ENCODE measurements around the gene OSBPL3.
A peak's percentile ranks its signal among the peaks of the same experiment; 100 is the strongest.

The OSBPL3 gene

DNA sequence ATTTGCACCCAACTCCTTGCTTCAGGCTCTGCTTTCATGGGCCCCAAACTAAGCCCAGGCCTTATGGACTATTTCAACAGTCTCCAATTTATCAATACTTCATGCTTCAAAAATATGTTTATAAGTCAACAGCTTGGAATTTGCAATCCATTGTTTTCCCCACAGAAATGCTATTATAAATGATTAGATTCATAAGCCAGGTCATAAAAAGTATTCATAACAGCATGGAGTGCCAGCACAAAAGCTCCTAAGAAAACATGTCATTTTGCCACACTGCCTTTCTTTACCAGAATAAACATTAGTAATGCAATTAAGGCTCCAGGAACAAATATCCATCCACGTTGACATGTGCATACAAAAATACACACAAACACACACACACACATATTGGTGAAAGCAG, 30.1 kb downstream of the OSBPL3 start:
- no peak for DNase-seq

DNA sequence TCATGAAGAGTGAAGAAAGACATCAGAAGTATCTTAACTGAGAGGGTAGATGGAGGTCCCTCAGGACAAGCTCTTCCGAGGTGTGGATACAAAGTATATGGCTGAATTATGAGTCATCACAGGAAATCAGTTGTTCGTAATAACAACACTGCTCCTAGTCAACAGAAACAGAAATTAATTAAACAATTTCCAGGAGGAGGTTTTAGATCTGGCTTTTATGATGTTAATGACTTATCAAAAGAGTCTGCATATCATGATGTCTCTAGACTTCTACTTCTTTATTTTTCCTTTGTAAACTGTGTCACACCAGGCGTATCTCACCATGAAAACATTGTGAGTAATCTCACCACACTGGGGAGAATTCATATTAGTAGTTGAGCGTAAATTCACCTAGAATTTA, 31.2 kb downstream of the OSBPL3 start:
- DNase-seq: no peak

DNA sequence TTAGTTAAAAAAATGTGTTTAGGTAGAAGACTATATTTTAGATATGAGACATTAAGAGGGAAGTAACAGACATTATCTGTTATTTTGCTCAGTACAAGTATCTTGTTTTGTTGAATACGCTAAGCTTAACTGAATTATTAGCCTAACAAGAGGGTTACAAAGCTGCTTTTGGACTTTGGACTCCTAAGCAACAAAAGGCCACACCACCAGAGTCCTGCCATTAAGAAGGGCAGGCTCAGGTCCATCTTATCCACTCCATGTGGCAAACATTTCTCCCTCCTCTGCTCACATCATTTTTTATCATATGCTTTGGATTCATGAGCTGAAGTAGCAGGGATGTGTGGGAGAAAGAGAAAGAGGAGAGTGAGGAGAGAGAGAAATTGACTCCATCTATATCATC, 33.5 kb downstream of the OSBPL3 start:
- DNase-seq: no peak

DNA sequence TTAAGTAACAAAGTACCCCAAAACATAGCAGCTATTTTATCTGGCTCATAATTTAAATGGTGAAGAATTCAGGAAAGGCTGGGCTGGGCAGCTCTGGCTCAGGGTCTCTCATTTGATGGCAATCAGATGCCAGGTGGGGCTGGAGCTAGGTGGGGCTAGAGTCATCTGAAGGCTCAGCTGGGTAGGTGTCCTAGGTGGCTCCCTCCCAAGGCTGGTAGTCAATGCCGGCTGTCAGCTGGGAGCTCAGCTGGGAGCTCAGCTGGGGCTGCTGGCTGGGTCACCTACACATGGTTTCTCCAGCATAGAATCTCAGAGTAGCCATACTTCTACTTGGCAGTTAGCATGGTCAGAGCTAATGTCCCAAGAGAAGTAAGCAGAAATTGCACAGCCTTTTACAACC, 34.1 kb downstream of the OSBPL3 start:
- DNase-seq: no peak

DNA sequence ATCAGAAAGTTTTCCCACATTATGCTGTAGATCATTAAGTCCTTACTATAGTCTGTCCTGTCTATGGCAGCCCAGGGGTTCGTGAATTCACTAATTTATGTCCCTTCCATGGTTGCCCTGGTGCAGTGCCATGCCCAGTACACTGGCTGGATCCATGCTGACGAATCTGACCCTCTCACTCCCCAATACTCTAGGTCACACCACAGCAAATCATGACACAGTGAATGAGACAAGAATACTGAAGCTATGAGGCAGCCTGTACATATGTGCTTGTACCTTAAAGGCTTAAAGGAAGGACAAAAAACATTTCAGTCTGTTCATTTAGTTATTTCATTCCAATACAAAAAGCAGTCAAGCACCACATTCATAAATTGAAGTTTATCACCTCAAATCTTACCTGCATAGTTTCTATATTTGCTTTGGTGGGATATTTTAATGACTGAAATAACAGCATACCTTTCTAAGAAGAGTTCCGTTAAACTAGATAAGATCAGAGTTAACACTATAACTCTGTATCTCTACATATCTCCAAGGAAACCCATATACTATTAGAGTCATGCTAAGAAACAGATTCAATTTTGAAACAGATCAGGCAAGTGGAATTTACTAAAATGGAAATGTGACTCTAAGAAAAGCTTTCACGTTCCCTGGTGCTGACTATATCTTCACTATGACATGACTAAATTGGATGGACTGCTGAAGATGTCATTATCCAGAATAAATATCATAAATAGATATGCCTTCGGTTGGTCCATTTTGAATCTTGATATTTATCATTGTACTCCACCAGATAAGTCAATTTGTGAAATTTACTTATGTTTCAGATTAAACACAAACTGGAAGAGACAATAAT, 36.7 kb downstream of the OSBPL3 start:
- DNase-seq: no peak

DNA sequence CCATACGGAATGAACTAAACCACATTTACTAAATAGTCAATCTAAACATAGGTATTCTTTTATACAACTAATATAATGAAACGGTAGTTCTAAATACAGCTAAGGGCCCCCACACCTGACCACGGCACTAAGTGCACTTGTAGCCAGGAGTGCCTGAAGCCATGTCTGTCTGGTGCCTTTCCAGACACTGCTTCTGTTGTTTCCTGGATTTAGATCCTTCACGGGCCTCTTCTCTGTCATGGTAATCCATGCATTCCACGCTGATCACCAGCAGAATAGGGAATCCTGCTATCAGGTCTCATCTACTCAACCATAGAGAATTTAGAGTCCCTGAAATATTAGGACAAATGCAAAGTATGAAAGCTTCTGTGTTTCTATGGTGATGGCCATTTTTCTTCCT, 37.8 kb downstream of the OSBPL3 start:
- no peak for DNase-seq

DNA sequence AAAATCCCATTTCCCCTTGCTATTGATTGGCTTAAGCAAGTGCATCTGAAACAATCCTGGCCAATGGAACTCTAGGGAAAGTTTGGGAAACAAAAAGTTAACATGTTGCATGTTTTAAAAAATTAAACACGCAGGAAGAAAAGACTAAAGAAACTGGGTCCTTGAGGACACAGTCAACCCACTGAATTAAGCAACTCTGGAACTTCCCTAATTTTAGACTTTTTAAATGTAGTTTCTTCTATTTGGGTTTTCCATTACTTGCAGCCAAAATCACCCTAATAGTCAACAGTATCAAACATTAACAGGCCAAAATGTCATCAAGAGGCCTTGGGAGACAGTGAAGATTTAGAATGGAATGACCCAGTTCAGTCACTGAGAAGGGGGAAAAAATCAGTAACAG, 40.6 kb downstream of the OSBPL3 start:
- DNase-seq: no peak

DNA sequence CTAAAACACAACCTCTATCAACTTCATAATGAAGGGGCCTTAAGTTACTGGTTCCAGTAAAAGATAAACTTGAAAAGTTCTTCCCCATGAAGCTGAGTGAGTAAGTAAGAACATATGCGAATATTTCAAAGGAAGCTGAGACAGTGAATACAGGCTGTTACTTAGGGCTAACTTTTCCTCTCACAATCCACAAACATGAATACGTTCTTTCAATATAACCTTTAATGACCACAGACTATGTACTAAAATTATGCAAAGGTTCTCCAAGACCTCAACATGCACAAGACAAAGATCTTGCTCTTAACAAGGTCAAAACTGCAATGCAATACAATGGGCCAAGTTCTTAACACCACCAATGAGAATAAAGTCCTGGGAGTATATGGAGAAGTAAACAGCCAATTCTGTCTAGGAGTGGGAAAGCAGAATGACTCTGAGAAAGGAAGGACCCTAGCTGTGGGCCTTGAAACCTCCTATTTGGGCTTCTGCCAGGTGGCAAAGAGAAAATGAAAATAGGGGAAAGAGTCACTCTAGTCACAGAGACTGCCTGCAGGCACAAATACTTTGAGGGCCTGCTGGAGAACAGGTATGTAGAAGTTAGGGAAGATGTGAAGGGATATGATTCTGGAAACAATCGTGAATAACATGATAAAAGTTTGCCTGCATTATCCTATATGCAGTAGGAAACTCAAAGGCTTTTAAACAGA, 43.7 kb downstream of the OSBPL3 start:
- no peak for DNase-seq

DNA sequence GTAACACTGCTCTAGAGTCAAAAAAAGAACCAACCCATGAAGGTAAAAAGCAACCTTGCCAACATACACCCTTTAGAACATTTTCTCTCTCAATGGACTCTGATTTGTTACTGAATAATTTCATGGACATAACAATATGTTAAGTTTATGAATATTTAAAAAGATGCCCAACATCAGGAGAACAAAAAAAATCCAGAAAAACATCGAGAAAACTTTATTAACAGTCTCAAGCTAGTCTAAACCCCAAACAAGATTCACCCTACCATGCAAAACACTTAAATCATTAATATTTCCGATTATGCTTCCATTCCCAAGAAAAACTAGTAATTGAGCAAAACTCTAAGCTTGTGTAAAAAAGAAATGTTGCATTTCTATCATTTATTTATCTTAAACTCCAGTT, 46.7 kb downstream of the OSBPL3 start:
- no peak for DNase-seq

DNA sequence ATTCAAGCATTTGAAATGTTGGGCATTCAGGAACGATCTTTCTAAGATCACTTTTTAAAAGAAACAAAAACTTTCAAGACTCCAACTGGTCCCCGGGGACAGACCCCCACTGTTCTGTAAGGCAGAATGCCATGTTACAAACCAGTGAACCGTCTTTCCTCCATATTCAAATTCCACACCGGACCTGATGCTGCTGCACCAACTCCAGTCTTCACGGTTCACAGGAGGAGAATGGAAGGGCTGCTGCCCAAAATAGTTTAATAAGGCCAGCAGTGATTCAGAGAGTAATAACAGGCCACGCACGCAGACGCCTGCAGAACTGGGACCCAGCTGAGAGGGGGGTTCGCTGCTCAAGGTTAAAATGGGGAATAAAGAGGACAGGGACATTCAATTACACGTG, 47.2 kb downstream of the OSBPL3 start:
- DNase-seq: peak; percentile 6

DNA sequence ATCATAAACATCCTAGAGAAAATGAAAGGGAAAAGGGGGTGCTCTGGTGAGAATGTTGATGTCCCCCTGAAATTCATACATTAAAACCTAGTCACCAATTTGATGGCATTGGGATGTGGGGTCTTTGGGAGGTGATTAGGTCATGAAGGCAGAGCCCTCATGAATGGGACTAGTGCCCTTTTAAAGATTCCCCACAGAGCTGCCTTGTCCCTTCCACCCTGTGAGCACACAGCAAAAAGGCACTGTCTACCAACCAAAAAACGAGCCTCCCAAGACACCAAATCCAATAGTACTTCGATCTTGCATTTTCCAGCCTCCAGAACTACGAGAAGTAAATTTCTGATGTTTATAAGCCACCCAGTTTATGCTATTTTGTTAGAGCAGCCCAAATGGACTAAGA, 47.6 kb downstream of the OSBPL3 start:
- DNase-seq: no peak

DNA sequence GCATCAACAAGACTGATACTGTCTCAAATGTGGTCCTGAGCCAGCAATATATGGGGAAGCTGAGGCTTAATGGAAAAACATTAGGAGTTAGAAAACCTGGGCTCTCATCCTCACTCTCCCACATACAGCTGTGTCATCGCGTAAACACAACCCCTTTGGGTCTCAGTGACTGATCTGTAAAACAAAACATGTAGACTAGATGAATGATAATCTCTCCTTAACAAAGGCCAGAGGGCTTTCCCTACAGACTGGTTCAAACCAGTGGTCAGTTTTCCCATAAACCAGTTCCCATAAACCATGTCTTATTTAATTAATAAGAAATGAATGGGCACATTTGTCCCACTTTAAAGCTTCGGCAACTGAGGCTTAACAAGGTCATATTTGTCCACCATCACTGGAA, 48.1 kb downstream of the OSBPL3 start:
- no peak for DNase-seq

DNA sequence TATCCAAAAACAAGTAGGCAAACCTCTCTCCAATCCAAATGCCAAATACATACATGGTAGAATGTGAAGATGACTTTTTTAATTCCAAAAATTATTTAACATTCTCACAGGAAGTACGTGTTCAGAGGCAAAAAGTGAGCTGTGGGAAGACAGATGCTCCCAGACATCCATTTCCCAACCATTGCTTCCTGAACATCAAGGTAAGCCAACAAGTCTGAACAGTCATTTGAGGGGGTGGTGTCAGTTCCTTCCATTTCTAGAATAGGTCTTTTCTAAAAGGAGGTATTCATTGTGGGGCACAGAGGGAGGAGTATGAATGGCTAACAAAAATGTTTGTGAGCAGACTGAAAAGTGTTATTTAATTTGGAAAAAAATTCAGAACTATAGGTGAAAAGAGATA, 49.1 kb downstream of the OSBPL3 start:
- DNase-seq: no peak

DNA sequence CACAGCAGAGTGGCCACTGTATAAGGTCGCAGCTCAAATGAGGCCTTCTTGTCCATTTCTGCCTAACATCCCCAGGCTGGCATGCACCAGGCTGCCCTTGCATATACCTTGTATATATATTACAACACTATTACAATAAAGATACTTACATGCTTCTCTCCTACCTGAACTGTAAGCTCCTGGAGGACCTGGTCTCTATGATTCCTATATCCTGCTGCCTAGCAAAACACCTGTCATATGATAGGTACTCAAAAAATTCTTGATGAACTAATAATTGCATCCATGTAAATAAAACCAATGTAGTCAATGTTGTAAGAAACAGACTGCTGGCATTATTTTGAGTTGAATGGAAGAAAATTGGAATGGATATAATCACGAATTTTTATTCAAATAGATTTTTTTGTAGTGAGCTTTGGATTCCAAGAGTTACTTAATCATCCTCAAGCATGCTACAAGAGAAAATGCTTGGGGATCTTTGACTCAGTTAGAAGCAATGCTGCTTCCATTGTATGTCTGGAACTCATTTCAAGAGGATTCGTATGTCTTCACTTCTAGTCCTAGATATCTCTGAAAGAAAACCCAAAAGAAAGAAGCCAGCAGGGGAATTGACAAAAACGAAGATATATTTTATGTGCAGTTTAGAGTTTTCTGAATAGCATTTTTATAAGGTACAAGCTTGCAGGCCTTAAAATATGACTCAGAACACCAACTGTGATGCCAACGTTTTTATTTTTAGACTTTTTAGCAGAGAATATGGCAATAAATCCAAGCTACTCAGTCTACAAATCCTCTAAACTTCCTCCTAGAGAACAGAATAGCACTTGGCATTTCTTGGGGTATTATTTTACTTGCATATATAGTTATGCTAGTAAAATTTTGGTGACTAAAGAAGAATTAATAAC, 53.1 kb downstream of the OSBPL3 start:
- DNase-seq: no peak

DNA sequence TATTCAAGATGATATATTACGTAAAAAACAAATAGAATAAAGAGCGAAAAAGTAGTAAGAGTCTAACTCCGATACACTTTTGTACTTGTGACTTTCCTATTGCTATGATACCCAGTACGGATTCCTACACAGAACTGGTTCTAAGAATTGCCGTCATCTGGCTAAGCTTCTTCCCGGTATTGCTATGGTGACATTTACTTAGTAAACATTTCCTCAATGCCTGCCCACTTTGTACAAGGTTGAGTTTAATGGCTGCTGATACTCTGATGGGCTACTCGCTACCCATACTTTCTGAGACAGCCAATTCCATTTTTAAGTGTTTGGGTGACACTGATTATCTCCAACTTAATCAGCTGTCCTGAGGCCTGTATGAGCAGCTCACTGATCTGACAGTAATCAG, 55.6 kb downstream of the OSBPL3 start:
- DNase-seq: no peak

DNA sequence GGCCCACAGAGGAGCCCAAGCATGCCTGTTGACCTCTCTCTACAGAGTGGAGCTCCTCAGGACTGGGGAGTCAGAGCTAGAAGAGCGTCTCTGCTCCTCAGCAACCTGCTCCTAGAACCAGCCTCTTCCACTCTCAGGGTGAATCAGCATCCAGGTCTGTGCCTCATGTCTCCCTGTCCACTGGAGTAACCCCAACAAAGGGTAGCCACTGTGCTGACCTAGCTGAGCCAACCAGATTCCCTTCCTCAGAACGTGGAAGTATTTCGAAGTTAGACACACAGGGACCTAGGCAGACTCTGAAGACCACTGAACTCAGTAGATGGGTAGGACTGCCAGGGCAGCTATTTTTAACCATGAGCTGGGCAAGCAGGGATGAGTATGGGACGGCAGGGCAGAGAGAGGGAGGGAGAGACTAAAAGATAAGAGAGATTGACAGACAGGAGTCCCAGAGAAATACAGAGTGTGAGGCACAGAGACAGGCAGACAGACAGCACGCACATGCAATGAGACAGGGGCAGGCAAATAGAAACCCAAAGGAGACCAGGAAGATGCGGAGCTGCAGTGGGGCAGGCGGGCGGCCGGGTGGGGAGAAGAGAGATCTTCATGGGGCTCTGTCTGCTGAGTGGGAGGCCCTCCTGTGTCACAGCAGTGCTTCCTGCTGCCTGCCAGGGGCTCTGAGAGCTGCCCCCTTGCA, 56.7 kb downstream of the OSBPL3 start:
- no peak for DNase-seq

DNA sequence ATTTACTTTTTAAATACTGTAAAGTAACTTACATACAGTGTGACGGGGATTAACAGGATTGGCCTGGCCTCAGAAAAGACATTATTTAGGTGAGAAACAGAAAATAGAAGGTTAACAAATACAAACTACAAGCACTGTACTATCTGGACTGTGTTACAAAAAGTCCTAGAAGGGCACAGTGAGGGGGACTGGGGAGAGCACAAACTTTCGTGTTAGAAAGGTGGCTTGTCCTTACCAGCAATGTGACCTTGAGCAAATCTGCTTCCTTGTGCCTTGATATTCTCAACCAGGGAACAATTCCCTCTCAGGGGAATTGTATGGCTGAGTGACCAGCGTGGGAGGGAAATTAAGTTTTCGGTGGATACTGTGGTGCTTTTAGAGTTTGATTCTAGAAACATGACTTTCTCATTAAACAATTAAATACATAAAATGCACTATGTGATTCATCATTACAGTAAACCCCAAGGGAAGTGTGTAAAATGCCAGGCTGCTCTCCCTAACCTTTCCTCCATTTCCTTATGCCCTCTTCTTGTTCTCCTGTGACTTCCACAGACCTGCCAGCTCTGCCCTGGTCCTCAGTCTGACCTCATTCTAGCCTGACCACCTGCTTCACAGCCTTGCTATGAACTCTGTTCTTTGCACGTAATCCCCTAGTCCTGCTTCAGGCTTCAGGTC, 57.7 kb downstream of the OSBPL3 start:
- DNase-seq: no peak

DNA sequence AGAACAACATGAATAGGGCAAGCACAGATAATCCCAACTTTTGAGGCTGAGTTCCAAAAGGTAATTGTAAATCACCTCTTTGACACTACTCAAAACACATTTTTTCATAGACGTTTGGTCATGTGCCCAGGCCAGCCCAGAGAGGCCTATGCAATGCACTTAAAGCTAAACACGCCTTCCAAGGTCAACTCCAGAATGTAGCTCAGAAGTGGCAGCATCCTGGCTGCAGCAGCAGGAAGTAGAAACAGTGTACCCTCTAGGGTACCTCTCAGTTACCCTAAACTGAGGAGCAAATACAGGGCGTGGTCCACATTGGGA, 58.7 kb downstream of the OSBPL3 start:
- no peak for DNase-seq

DNA sequence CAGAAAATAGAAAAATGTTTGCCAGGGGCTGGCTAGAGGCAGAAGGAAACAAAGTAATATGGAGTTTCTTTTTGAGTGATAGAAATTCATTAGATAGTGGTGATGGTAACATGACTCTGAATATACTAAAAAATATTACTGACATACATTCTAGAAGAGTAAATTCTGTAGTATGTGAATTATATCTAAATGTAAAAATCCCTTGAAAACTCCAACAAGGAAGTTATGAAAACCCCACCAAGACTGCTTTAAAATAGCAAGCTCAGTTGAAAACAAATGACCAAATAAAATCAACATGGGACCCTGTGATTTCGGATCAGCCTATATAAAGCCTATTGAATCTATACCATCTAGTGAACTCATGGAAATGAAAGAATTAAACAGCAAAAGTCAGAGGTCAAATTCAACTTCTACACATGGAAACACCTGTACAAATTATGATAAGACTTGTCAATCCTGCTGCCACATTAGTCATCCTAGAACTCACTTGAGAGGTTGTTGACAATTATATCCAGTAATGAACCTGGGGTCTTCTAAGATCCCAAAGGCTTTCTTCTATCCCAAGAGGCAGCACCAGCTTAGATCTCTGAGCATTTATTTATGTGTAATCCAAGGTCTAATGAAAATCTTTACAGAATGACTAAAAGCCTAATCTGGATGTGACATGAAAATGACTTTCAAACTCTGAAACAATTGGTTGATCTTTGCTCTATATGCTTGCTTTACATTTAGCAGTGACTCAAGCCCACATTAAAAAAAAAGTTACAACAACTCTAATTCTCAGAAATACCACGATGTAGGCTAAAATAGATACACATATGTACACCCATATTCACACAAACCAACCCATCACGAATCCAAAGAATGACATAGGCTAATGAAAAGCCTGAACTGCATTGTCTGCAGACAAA, 59.3 kb downstream of the OSBPL3 start:
- no peak for DNase-seq

DNA sequence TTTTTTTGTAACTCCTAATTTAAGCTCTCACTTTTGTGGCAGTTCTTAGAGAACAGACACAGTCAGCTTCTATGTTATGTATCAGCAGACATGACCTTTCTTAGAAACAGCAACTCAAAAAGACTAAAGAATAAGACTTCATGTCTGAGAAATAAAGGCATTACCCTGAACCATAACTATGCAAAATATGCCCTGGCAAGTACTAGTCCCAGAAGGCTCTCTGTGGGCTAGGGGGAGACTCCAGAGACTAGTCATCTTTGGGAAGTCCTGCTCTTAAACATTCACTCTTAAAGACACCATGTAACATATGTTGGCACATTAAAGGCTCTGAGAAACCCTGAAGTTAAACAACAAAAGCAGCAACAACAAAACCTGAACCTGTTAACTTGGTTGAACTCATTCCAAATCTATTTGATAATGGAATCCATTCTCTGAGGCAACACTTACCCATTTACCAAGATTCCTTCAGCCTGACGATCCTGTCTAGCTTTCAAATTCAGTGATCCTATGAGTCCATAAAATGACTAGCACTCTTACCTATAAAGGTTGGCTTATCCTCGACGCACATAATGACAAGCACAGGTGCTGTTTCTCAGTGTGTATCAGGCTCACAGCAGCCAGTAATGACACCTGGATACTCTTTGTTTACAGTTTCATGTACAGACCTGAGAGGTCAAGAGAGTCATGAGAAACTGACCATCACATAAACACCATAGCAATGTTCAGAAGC, 62.3 kb downstream of the OSBPL3 start:
- DNase-seq: no peak

Data from NCI-H2227 treated with DMSO at 0.1 percent for 48 hours (cell line).